ENCODE results near the gene RPP40. TPM values are rescaled to one million over a fixed set of nuclear protein-coding genes. Genes with fewer than 3 reads are reported as not detected.
A peak's percentile ranks its signal among the peaks of the same experiment; 100 is the strongest.

The RPP40 gene
- total and polyA plus RNA-seq, 2 of the 13 experiments (the other 11 are each of a cell fraction or from before 2014, with no cell fraction given): 18.0 to 41.2 TPM

GRCh38 chr6:5023923-5024322 lies 20.1 kb upstream of the RPP40 start:
- intact Hi-C loops (cut with micrococcal nuclease; ENCODE audit: unreplicated experiment): no loop called here
- FAIRE-seq (no peak), DNase-seq (ENCODE audit: low spot score) (no peak), ATAC-seq (no peak)
- BruUV-seq (replicated peaks): no TSS peak
- H3K9me3 ChIP-seq (ENCODE audit: low read length): no peaks in the 10 kb centered on the region
- POLR2A ChIA-PET: no interaction called here
- no peak overlapping the region for H3K4me2 ChIP-seq (ENCODE audit: low read depth, low read length)
- TF ChIP-seq ZNF24 (IDR thresholded peaks at IDR 0.05) (no peak), FLYWCH1 (CRISPR knock-in tag; IDR thresholded peaks at IDR 0.05) (no peak), ZNF687 (CRISPR knock-in tag; IDR thresholded peaks at IDR 0.05) (peak; percentile 29; the same call in 1 of the 2 replicates), TSC22D2 (CRISPR knock-in tag; IDR thresholded peaks at IDR 0.05; ENCODE audit: borderline replicate concordance) (no peak)
- no peak overlapping the region for H3K4me3 ChIP-seq (replicated peaks in 1 of 3; ENCODE audit: insufficient read depth in 1 of 3, low read depth in 2 of 3, low read length in 3 of 3)
- no peaks in the 10 kb centered on the region for H4K20me1 ChIP-seq (ENCODE audit: insufficient read depth, low read length)
- 87% methylated on average over 8 of the region's 8 CpGs for WGBS (ENCODE audit: low lambda C conversion rate)
- no peak overlapping the region for H3K9ac ChIP-seq (ENCODE audit: insufficient read depth, low read depth, low read length)
- no peaks in the 10 kb centered on the region for H3K36me3 ChIP-seq (replicated peaks in 1 of 2; ENCODE audit: control insufficient read depth in 1 of 2, insufficient read depth in 2 of 2, low read length in 2 of 2)
- no peak overlapping the region for H3K27ac ChIP-seq (ENCODE audit: extremely low read length, insufficient read depth, low read length)
- no peaks in the 10 kb centered on the region for H3K79me2 ChIP-seq (ENCODE audit: insufficient read depth, low read length)
- in situ Hi-C loops (cut with HindIII; ENCODE audit: extremely low pct_ligation_motif_present, low pct_unique_long_range_greater_than_20kb): no loop called here
- H2AFZ ChIP-seq (ENCODE audit: low read length): no peak overlapping the region
- H3K4me1 ChIP-seq (ENCODE audit: insufficient read depth, low read length): peaks cover 58% of the 10 kb centered on the region
- CTCF ChIA-PET (ENCODE audit: low intra/inter-chr PET ratio, low total read pairs): no interaction called here
- no peaks in the 10 kb centered on the region for H3K27me3 ChIP-seq (ENCODE audit: control insufficient read depth in 1 of 2, insufficient read depth in 2 of 2, low read length in 2 of 2)

GRCh38 chr6:5020142-5020541 lies 16.3 kb upstream of the RPP40 start:
- H2AFZ ChIP-seq (ENCODE audit: low read length): peak overlapping the region; percentile 35
- peaks cover 76% of the 10 kb centered on the region for H3K4me1 ChIP-seq (ENCODE audit: insufficient read depth, low read length)
- H3K9me3 ChIP-seq (ENCODE audit: low read length): no peaks in the 10 kb centered on the region
- H3K27ac ChIP-seq (ENCODE audit: extremely low read length, insufficient read depth, low read length): peak overlapping the region; percentile 15
- no peaks in the 10 kb centered on the region for H3K27me3 ChIP-seq (ENCODE audit: control insufficient read depth in 1 of 2, insufficient read depth in 2 of 2, low read length in 2 of 2)
- H3K9ac ChIP-seq (ENCODE audit: insufficient read depth, low read depth, low read length): no peak overlapping the region
- H3K79me2 ChIP-seq (ENCODE audit: insufficient read depth, low read length): no peaks in the 10 kb centered on the region
- ATAC-seq (peak; percentile 33), DNase-seq (ENCODE audit: low spot score) (no peak), FAIRE-seq (no peak)
- 75% methylated on average over 7 of the region's 8 CpGs for WGBS (ENCODE audit: low lambda C conversion rate)
- ChIA-PET POLR2A (interaction anchor here (2.0 to 2.4 kb wide), 2 partner anchors 10 to 17 kb away, joined by 7 to 10 read pairs; partner anchors contain the start of gene RPP40), CTCF (ENCODE audit: low intra/inter-chr PET ratio, low total read pairs) (no interaction called here)
- no peak overlapping the region; a peak in 1 of 6 replicates for H3K4me3 ChIP-seq (replicated peaks in 1 of 3; ENCODE audit: insufficient read depth in 1 of 3, low read depth in 2 of 3, low read length in 3 of 3)
- no peaks in the 10 kb centered on the region for H3K36me3 ChIP-seq (replicated peaks in 1 of 2; ENCODE audit: control insufficient read depth in 1 of 2, insufficient read depth in 2 of 2, low read length in 2 of 2)
- no peaks in the 10 kb centered on the region for H4K20me1 ChIP-seq (ENCODE audit: insufficient read depth, low read length)
- peak overlapping the region; percentile 35 for H3K4me2 ChIP-seq (ENCODE audit: low read depth, low read length)
- no TSS peak for BruUV-seq (replicated peaks)
- intact Hi-C loops (cut with micrococcal nuclease; ENCODE audit: unreplicated experiment): no loop called here
- in situ Hi-C loops (cut with HindIII; ENCODE audit: extremely low pct_ligation_motif_present, low pct_unique_long_range_greater_than_20kb): no loop called here
- no peak for TF ChIP-seq BCL3 (CRISPR knock-in tag; IDR thresholded peaks at IDR 0.05)
- 0 out of 2 replicates have a peak, but pooled peaks have one; percentile 18 for TF ChIP-seq TARDBP (CRISPR knock-in tag; IDR thresholded peaks at IDR 0.05)
- no peak for TF ChIP-seq ZBTB49 (CRISPR knock-in tag; IDR thresholded peaks at IDR 0.05; ENCODE audit: borderline replicate concordance)
